ENCODE measurements around the gene C14orf180.

Gene C14orf180

DNA sequence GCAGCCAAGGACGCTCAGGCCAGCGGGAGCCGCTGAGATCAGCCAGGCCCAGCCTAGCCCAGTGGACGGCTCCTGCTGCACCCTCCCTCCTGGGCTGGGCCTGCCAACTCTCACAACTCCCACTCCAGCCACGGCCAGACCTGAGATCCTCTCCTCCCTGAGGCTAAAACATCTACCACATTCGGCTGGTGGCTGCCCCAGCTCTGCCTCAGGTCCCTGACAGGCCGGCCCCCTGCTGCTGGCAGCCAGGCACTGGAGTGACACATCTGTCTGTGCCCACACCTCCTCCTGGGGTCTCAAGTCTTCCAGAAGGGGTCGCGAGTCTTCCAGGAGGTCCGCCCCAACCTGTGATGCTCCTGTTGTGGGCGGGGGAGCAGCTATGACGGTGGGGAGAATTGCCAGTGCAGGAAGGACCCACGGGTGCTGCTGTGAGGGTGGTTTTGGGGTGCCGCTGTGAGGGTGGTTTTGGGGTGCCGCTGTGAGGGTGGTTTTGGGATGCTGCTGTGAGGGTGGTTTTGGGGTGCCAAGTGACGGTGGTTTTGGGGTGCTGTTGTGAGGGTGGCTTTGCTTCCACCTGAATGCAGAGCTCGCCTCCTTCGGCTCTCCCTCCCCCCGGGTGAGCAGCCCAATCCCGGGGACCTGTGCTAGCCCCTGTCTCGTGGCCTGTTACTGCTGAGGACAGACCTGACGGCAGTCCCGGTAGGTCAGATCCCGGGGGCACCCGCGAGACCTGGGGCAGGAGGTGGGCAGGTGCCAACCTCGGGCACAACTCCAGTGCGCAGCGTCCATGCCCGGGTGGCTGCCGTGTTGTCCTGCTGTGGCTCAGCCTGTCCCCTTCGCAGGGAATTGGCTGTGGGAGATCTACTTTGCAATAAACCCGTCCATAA is 27.5 kb upstream of the C14orf180 start:
- H3K9ac ChIP-seq (ENCODE audit: low read length), result no peak overlapping the region
- peaks cover 0 to 5% of the 10 kb centered on the region in 2 donors for H3K27me3 ChIP-seq (ENCODE audit: control insufficient read depth in 1 of 2, insufficient read depth in 2 of 2, low read length in 2 of 2)
- H3K4me1 ChIP-seq (ENCODE audit: insufficient read depth, low read length), result no peaks in the 10 kb centered on the region
- no peaks in the 10 kb centered on the region for H3K9me3 ChIP-seq (ENCODE audit: low read length)
- H3K4me3 ChIP-seq (ENCODE audit: low read depth in 1 of 2, low read length in 2 of 2), result no peak overlapping the region
- no peak overlapping the region for H3K27ac ChIP-seq (ENCODE audit: low read depth, low read length)
- no peaks in the 10 kb centered on the region for H3K36me3 ChIP-seq (ENCODE audit: insufficient read depth, low read length)

DNA sequence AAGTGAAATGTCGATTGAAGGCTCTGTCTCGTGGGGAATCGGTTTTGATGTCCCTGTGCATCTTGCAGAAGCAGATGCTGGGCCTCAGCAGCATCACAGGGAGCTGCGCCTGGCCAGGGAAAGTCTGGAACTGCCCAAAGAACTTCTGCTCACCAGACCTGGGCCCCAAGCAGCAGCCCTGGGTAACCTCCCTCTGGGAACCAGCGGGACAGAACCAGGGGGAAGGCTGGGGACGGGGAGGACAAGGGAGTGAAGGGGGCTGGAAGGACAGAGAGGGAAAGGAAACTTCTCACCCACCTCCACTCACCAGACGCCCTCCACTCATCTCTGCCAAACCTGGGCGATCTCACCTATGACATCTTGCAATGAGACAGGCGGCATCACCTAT is 26.8 kb upstream of the C14orf180 start:
- no peaks in the 10 kb centered on the region for H3K4me1 ChIP-seq (ENCODE audit: insufficient read depth, low read length)
- H3K27me3 ChIP-seq (ENCODE audit: control insufficient read depth in 1 of 2, insufficient read depth in 2 of 2, low read length in 2 of 2), result peaks cover 0 to 5% of the 10 kb centered on the region in 2 donors
- H3K4me3 ChIP-seq (ENCODE audit: low read depth in 1 of 2, low read length in 2 of 2), result no peak overlapping the region
- H3K27ac ChIP-seq (ENCODE audit: low read depth, low read length), result no peak overlapping the region
- H3K9me3 ChIP-seq (ENCODE audit: low read length), result no peaks in the 10 kb centered on the region
- no peaks in the 10 kb centered on the region for H3K36me3 ChIP-seq (ENCODE audit: insufficient read depth, low read length)
- H3K9ac ChIP-seq (ENCODE audit: low read length), result no peak overlapping the region

DNA sequence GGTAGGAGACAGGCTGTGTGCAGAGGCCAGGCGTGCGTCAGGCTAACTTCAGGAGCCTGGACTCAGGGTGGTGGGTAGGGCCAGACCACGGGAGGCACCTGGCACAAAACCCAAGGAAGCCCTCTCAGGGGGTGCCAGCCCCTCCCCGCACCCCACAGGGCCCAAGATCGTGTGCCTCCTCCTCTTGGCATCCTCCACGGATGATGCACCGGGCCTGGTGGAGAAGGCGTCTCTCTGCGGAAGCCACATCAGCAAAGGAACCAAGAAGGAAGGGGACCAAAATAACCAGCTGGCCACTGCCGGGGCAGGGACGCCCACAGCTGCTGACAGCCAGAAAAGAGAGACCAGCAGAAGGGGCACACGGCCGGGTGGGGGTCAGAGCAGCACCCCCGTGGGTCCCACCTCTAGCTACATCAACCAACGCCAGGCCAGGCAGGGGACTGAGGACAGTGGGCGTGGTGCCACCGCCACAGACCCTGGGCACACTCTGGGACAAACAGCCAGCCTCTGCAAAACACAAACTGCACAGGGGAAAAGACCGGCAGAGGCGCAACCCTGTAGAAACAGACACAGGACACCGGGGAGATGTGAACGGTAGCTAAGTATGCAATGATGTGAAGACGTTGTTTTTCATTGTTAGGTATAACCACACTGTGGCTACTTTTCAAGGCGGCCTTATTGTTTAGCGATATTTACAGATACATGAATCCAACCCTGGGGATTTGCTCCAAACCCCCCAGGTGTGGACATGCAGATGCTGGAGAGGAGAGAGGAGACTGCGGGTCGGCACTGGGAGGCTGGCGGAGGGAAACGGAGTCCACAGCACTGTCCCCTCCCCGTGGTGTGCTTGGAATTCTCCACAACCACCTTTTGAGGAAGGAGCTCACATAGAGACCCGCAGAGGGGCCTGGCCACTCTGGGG is 26.1 kb upstream of the C14orf180 start:
- H3K36me3 ChIP-seq (ENCODE audit: insufficient read depth, low read length), result no peaks in the 10 kb centered on the region
- no peak overlapping the region for H3K27ac ChIP-seq (ENCODE audit: low read depth, low read length)
- H3K4me1 ChIP-seq (ENCODE audit: insufficient read depth, low read length), result no peaks in the 10 kb centered on the region
- H3K4me3 ChIP-seq (ENCODE audit: low read depth in 1 of 2, low read length in 2 of 2), result no peak overlapping the region
- peaks cover 0 to 5% of the 10 kb centered on the region in 2 donors for H3K27me3 ChIP-seq (ENCODE audit: control insufficient read depth in 1 of 2, insufficient read depth in 2 of 2, low read length in 2 of 2)
- H3K9me3 ChIP-seq (ENCODE audit: low read length), result no peaks in the 10 kb centered on the region
- no peak overlapping the region for H3K9ac ChIP-seq (ENCODE audit: low read length)

DNA sequence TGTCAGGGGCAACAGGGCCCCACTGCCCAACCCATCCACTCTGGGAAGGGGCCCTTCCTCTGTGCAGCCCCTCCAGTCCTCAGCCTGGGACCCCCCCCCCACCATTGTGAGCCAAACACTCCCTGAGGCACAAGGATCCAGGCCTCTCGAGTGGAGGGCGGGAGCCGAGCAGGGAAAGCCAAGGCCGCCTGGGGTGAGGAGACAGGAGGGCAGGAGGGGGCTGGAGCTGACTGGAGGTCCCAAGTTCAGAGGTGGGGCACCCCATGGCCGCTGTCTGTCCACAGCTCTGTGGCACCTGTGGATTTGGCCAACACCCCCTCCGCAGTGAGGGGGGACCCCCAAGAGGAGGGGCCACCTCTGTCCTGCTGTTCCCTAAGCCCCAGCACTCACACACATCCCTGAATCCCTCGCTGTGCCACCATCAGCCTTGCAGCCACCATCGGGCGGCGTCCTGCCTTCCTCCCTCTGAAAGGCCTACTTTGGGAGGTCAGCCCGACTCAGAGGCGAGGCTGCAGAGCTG is 25.4 kb upstream of the C14orf180 start:
- no peak overlapping the region for H3K27ac ChIP-seq (ENCODE audit: low read depth, low read length)
- H3K9ac ChIP-seq (ENCODE audit: low read length), result no peak overlapping the region
- H3K36me3 ChIP-seq (ENCODE audit: insufficient read depth, low read length), result no peaks in the 10 kb centered on the region
- H3K27me3 ChIP-seq (ENCODE audit: control insufficient read depth in 1 of 2, insufficient read depth in 2 of 2, low read length in 2 of 2), result peaks cover 0 to 5% of the 10 kb centered on the region in 2 donors
- H3K4me1 ChIP-seq (ENCODE audit: insufficient read depth, low read length), result no peaks in the 10 kb centered on the region
- H3K9me3 ChIP-seq (ENCODE audit: low read length), result no peaks in the 10 kb centered on the region
- no peak overlapping the region for H3K4me3 ChIP-seq (ENCODE audit: low read depth in 1 of 2, low read length in 2 of 2)

DNA sequence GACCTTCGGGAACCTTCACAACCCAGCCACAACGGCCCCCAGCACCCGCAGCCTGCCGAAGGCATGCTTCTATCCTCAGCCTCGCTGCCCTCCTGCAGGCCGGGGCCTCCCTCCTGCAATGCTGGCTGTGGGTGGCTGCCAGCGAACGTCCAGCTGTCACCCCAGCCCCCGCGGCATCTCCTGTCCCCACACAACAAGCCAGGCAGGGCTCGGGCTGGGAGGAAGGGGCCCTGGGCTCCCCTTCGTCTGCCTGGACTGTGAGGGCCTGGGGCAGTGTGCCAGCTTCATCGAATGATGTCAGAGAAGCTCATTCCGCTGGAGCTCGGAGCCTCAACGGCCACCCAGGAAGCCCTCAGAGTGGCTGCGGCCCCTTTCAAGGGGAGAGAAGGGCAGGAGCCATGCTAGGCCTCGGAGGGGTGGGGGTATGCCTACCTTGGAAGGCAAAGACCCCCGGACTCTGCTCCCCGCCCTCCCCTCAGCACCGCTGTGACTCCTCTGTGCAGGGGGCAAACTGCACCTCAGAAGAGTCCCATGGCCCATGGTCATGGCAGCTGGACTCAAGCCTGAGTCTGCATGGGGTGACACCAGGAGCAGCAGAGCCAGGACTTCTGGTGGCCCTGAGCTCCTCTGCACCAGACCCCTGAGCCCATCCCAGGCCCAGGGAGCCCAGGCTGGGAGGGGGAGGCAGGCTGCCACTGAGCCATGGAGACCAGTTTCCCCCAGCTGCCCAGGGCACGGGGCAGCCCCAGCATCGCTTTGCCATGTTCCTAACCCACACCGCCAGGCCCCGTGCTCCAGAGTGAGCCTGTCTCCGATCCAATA is 24.7 kb upstream of the C14orf180 start:
- Histone ChIP-seq H3K9me3 (ENCODE audit: low read length) (no peaks in the 10 kb centered on the region), H3K9ac (ENCODE audit: low read length) (no peak overlapping the region), H3K4me1 (ENCODE audit: insufficient read depth, low read length) (no peaks in the 10 kb centered on the region), H3K4me3 (ENCODE audit: low read depth in 1 of 2, low read length in 2 of 2) (no peak overlapping the region), H3K27ac (ENCODE audit: low read depth, low read length) (no peak overlapping the region), H3K36me3 (ENCODE audit: insufficient read depth, low read length) (no peaks in the 10 kb centered on the region), H3K27me3 (ENCODE audit: control insufficient read depth in 1 of 2, insufficient read depth in 2 of 2, low read length in 2 of 2) (peaks cover 0 to 5% of the 10 kb centered on the region in 2 donors)

DNA sequence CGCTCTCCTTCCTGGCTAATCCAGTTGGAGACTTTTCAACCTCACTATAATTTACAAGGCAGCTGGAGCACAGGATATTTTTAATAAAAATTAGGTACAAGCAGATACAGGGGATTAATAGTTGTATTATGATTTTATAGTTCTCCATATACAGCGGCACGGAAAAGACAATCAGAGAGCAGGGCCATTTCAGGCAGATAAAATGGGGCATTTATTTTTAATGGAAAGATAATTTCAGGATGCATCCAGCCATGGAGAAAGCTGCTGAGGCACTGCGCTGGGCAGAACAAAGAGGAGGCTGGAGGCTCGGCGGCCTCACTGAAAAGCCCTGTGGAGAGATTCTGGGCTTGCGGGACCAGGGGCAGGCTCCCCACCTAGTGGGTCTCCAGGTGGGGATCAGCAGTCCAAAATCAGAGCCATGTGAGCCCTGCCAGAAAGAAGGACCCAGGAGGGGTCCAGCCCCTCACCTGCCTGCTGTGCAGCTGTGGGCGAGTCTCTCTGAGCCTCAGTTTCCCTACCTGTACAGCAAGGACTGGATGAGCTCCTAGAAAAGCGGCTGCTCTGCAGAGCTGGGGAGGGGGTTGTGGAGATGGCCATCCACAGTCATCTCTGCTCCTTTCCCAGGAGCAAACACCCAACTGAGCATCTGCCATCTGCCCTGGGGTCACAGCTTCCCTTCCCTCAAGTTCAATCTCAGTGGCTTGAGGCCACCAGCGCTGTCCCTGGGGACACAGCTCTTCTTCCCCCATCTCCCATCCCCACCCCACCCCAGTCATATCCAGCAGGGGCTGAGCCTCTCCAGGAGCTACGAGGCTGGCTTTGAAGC is 23.9 kb upstream of the C14orf180 start:
- peaks cover 0 to 5% of the 10 kb centered on the region in 2 donors for H3K27me3 ChIP-seq (ENCODE audit: control insufficient read depth in 1 of 2, insufficient read depth in 2 of 2, low read length in 2 of 2)
- H3K27ac ChIP-seq (ENCODE audit: low read depth, low read length), result no peak overlapping the region
- H3K9ac ChIP-seq (ENCODE audit: low read length), result no peak overlapping the region
- H3K4me3 ChIP-seq (ENCODE audit: low read depth in 1 of 2, low read length in 2 of 2), result no peak overlapping the region
- H3K9me3 ChIP-seq (ENCODE audit: low read length), result no peaks in the 10 kb centered on the region
- H3K4me1 ChIP-seq (ENCODE audit: insufficient read depth, low read length), result no peaks in the 10 kb centered on the region
- no peaks in the 10 kb centered on the region for H3K36me3 ChIP-seq (ENCODE audit: insufficient read depth, low read length)

DNA sequence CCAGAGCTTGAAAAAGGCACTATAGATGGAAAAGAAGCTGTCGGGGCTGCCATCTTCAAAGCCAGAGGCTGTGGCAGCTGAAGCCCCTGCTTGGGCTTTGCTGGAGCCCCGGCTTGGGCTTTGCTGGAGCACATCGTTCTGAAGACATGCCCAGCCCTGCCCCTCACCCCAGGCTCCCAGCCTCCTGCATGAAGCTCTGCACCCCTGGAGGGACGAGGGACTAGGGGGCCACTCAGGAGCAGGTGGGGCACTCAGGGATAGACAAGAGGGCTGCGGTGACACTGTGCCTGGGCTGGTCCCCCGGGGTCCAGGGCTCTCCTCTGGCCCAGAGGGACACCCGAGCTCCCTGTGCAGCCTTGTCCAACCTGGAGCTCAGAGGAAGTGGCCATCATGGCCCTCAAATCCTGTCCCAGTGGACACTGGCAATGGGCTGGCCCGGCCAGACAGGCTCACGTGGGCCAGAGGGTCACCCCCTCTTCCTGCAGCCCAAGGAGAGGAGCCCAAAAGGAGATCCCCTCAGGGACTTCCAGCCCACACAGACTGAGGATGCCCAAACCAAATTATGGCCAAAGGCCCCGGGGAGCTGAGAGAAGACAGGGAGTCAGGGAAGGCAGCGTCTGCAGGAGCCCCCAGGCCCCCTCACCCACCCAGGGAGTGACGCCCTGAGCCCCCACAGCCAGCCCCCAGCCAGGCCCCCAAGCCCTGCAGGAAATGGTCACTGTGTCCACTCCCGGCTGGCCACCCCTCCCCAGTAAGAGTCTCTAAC is 23.1 kb upstream of the C14orf180 start:
- Histone ChIP-seq H3K27ac (ENCODE audit: low read depth, low read length) (no peak overlapping the region), H3K4me3 (ENCODE audit: low read depth in 1 of 2, low read length in 2 of 2) (no peak overlapping the region), H3K36me3 (ENCODE audit: insufficient read depth, low read length) (no peaks in the 10 kb centered on the region), H3K9me3 (ENCODE audit: low read length) (no peaks in the 10 kb centered on the region), H3K27me3 (ENCODE audit: control insufficient read depth in 1 of 2, insufficient read depth in 2 of 2, low read length in 2 of 2) (peaks cover 0 to 9% of the 10 kb centered on the region in 2 donors), H3K4me1 (ENCODE audit: insufficient read depth, low read length) (no peaks in the 10 kb centered on the region), H3K9ac (ENCODE audit: low read length) (no peak overlapping the region)

DNA sequence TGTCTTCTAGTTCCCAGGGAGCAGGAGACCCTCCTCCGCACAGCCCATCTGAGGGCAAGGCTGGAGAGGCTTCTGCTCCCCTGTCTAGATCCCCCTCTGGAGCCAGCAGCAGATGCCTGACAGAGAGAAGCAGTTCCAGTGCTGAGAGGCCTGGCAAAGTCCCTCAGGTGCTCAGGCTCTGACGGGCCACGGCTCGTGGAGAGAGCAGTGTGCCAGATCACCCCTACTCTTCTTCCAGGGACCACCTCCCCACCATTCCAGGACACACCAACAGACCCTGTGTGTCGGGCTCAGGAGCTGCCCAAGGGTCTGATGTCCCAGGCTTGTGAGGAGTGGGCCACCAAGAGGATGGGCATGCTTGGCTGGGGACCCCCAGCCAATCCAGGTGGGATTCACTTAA is 22.5 kb upstream of the C14orf180 start:
- Histone ChIP-seq H3K27me3 (ENCODE audit: control insufficient read depth in 1 of 2, insufficient read depth in 2 of 2, low read length in 2 of 2) (peaks cover 0 to 5% of the 10 kb centered on the region in 2 donors), H3K4me1 (ENCODE audit: insufficient read depth, low read length) (no peaks in the 10 kb centered on the region), H3K9ac (ENCODE audit: low read length) (no peak overlapping the region)

DNA sequence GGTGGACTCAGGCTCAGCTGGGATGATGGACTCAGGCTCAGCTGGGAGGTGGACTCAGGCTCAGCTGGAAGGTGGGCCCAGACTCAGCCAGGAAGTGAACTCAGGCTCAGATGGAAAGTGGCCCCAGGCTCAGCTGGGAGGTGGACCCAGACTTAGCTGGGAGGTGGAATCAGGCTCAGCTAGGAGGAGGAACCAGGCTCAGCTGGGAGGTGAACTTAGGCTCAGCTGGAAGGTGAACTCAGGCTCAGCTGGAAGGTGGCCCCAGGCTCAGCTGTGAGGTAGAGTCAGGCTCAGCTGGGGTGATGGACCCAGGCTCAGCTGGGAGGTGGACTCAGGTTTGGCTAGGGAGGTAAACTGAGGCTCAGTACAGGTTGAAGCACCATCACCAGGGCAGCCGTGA is 21.8 kb upstream of the C14orf180 start:
- Histone ChIP-seq H3K36me3 (ENCODE audit: insufficient read depth, low read length) (no peaks in the 10 kb centered on the region), H3K27me3 (ENCODE audit: control insufficient read depth in 1 of 2, insufficient read depth in 2 of 2, low read length in 2 of 2) (peaks cover 0 to 5% of the 10 kb centered on the region in 2 donors), H3K4me3 (ENCODE audit: low read depth in 1 of 2, low read length in 2 of 2) (no peak overlapping the region), H3K4me1 (ENCODE audit: insufficient read depth, low read length) (no peaks in the 10 kb centered on the region), H3K9ac (ENCODE audit: low read length) (no peak overlapping the region), H3K9me3 (ENCODE audit: low read length) (no peaks in the 10 kb centered on the region), H3K27ac (ENCODE audit: low read depth, low read length) (no peak overlapping the region)

More for the DNA sequence above, 22.5 kb upstream of the C14orf180 start:
- Histone ChIP-seq H3K4me3 (ENCODE audit: low read depth in 1 of 2, low read length in 2 of 2) (no peak overlapping the region), H3K9me3 (ENCODE audit: low read length) (no peaks in the 10 kb centered on the region), H3K27ac (ENCODE audit: low read depth, low read length) (no peak overlapping the region), H3K36me3 (ENCODE audit: insufficient read depth, low read length) (no peaks in the 10 kb centered on the region)
